Mesenchymal stem cell (in vitro differentiated cells and primary cell): Measurements from ENCODE around the gene CPT1A.

Experiments
- DNase-seq: peaks from one replicate; pipeline ENCODE4 v3.0.0-alpha.2; 2013
- H2AFZ ChIP-seq: one replicate; pipeline ENCODE4 v1.6.1; 2013; ENCODE audit warnings: low read depth, mild to moderate bottlenecking, control low read depth, inconsistent platforms, low read length, moderate library complexity
- H2AK5ac ChIP-seq: 2 replicates; pipeline ENCODE4 v1.6.1; 2013; ENCODE audit warnings: low read length, moderate library complexity, mild to moderate bottlenecking, inconsistent platforms; ENCODE audit not compliant: severe bottlenecking
- H2BK120ac ChIP-seq: one replicate; pipeline ENCODE4 v1.6.1; 2013; ENCODE audit warnings: low read depth, mild to moderate bottlenecking, inconsistent platforms, low read length, moderate library complexity
- H2BK12ac ChIP-seq, 2 experiments: one replicate each; pipeline ENCODE4 v1.6.1; 2013; ENCODE audit warnings: inconsistent platforms in 2 of 2, low read length in 2 of 2, mild to moderate bottlenecking in 2 of 2, moderate library complexity in 2 of 2, control low read depth in 1 of 2
- H2BK15ac ChIP-seq: one replicate; pipeline ENCODE4 v1.6.1; 2013; ENCODE audit warnings: mild to moderate bottlenecking, low read depth, inconsistent platforms; ENCODE audit not compliant: poor library complexity, severe bottlenecking
- H2BK5ac ChIP-seq: 2 replicates; pipeline ENCODE4 v1.6.1; 2013; ENCODE audit warnings: low read depth, mild to moderate bottlenecking, low read length, control low read depth, inconsistent platforms; ENCODE audit not compliant: poor library complexity, severe bottlenecking
- H3K14ac ChIP-seq, 2 experiments: one replicate each; pipeline ENCODE4 v1.6.1; 2013; ENCODE audit warnings: inconsistent platforms in 2 of 2, low read length in 2 of 2, control low read depth in 1 of 2, mild to moderate bottlenecking in 1 of 2, moderate library complexity in 1 of 2
- H3K18ac ChIP-seq, 2 experiments: one replicate each; pipeline ENCODE4 v1.6.1; 2013; ENCODE audit warnings: inconsistent platforms in 2 of 2, low read length in 2 of 2, control low read depth in 1 of 2, low read depth in 1 of 2, mild to moderate bottlenecking in 1 of 2
- H3K23ac ChIP-seq, 2 experiments: one replicate each; pipeline ENCODE4 v1.6.1; 2013; ENCODE audit warnings: inconsistent platforms in 2 of 2, low read length in 2 of 2, mild to moderate bottlenecking in 2 of 2, moderate library complexity in 2 of 2, control low read depth in 1 of 2
- H3K27ac ChIP-seq: 2 replicates; pipeline ENCODE4 v1.5.1; 2013; ENCODE audit warnings: mild to moderate bottlenecking, moderate library complexity, low read length, control low read depth, inconsistent platforms; ENCODE audit not compliant: poor library complexity, severe bottlenecking
- H3K27me3 ChIP-seq, 2 experiments: 2 replicates each; pipeline versions ENCODE4 v1.6.1 to v1.7.0; 2013; ENCODE audit warnings: low read length in 2 of 2, mild to moderate bottlenecking in 2 of 2, moderate library complexity in 2 of 2, control low read depth in 1 of 2, inconsistent platforms in 1 of 2; ENCODE audit not compliant: control insufficient read depth in 1 of 2, insufficient read depth in 1 of 2
- H3K36me3 ChIP-seq, 2 experiments: 2 replicates each; pipeline versions ENCODE4 v1.6.1 to v1.7.0; 2013; ENCODE audit warnings: low read length in 2 of 2, control low read depth in 1 of 2, inconsistent platforms in 1 of 2, low read depth in 1 of 2, mild to moderate bottlenecking in 1 of 2; ENCODE audit not compliant: insufficient read depth in 2 of 2, control insufficient read depth in 1 of 2
- H3K4ac ChIP-seq, 2 experiments: one replicate each; pipeline ENCODE4 v1.6.1; 2013; ENCODE audit warnings: inconsistent platforms in 2 of 2, low read length in 2 of 2, mild to moderate bottlenecking in 2 of 2, moderate library complexity in 2 of 2, control low read depth in 1 of 2, low read depth in 1 of 2
- H3K4me1 ChIP-seq: 2 replicates; pipeline ENCODE4 v1.6.1; 2013; ENCODE audit warnings: low read depth, low read length, control low read depth; ENCODE audit not compliant: control insufficient read depth, insufficient read depth
- H3K4me2 ChIP-seq: 2 replicates; pipeline ENCODE4 v1.6.1; 2013; ENCODE audit warnings: low read length, mild to moderate bottlenecking, inconsistent platforms; ENCODE audit not compliant: poor library complexity, severe bottlenecking
- H3K4me3 ChIP-seq, 2 experiments: 2 replicates each; pipeline versions ENCODE4 v1.5.1 to v1.7.0; 2013; ENCODE audit warnings: low read length in 2 of 2, mild to moderate bottlenecking in 2 of 2, control low read depth in 1 of 2, low read depth in 1 of 2; ENCODE audit not compliant: insufficient read depth in 1 of 2
- H3K79me1 ChIP-seq: replicated peaks from 2 replicates; pipeline ENCODE4 v1.6.1; 2013; ENCODE audit warnings: mild to moderate bottlenecking, control low read depth, low read length, inconsistent platforms; ENCODE audit not compliant: poor library complexity, severe bottlenecking
- H3K9ac ChIP-seq: 2 replicates; pipeline ENCODE4 v1.7.0; 2013; ENCODE audit warnings: mild to moderate bottlenecking, low read length, moderate library complexity
- H3K9me3 ChIP-seq: 2 replicates; pipeline ENCODE4 v1.7.0; 2013; ENCODE audit warnings: mild to moderate bottlenecking, low read length; ENCODE audit not compliant: control insufficient read depth
- H4K8ac ChIP-seq: one replicate; pipeline ENCODE4 v1.6.1; 2013; ENCODE audit warnings: inconsistent platforms, mild to moderate bottlenecking, low read length, moderate library complexity
- H4K91ac ChIP-seq: one replicate; pipeline ENCODE4 v1.6.1; 2013; ENCODE audit warnings: mild to moderate bottlenecking, low read length, inconsistent platforms
- WGBS: methylation state at CpG from one replicate; pipeline ENCODE4 v1.1.7; 2013; ENCODE audit warnings: mixed read lengths; 5-methylcytosine and 5-hydroxymethylcytosine counted together

The CPT1A gene

DNA sequence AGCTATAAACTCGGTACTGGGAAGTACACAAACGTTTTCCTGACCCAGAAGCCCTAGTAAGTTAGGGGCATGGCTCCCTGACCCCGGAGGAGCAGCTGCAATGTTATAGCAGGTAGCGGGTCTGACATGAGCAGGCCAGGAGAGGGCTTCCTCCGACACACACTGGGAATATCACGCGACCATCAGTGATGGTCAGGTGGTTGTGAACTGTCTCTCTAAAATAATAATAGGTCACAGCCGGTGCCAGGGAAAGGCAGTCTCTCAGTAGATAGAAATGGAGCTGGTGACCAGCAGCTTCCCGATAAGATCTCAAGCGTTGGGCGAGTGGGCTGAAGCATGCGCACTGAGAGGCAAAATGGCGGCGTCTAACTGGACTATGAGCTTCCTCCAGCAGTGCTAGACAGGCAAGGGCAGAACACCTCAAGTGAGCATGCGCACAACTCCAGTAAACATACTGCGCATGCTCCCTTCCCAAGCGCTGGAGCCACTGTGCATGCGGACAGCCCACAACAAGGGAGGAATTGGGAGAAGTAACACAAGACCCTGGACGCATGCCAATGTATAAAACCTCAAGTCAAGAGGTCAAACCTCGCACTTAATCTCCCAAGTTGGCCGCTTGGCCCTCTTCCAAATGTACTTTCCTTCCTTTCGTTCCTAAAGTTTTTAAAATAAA, 68.1 kb downstream of the CPT1A start:
- Histone ChIP-seq H2AK5ac (no peak overlapping the region), H3K27me3 (no peaks in the 10 kb centered on the region), H2BK120ac (no peak overlapping the region)

GRCh38 chr11:68772936-68773335, 68.8 kb downstream of the CPT1A start:
- no peak overlapping the region for H3K4ac ChIP-seq
- no peak for DNase-seq
- no peak overlapping the region for H2BK5ac ChIP-seq
- no peak overlapping the region for H4K91ac ChIP-seq
- H2BK15ac ChIP-seq = no peak overlapping the region
- H3K14ac ChIP-seq = no peak overlapping the region
- no peak overlapping the region for H3K23ac ChIP-seq
- H2AK5ac ChIP-seq = no peak overlapping the region
- no peaks in the 10 kb centered on the region for H3K4me1 ChIP-seq
- 97% methylated on average over 20 of the region's 20 CpGs for WGBS
- H3K4me2 ChIP-seq = no peak overlapping the region
- no peaks in the 10 kb centered on the region for H3K9me3 ChIP-seq
- H3K18ac ChIP-seq = no peak overlapping the region
- H3K9ac ChIP-seq = no peak overlapping the region
- H3K27ac ChIP-seq = no peak overlapping the region
- no peaks in the 10 kb centered on the region for H3K27me3 ChIP-seq
- peaks cover 59 to 88% of the 10 kb centered on the region in 2 experiments for H3K36me3 ChIP-seq
- H2AFZ ChIP-seq = no peak overlapping the region
- no peak overlapping the region for H2BK120ac ChIP-seq
- H3K4me3 ChIP-seq = no peak overlapping the region
- H4K8ac ChIP-seq = no peak overlapping the region
- no peak overlapping the region for H2BK12ac ChIP-seq
- H3K79me1 ChIP-seq = no peaks in the 10 kb centered on the region

More for the DNA sequence above, 68.1 kb downstream of the CPT1A start:
- Histone ChIP-seq H2BK12ac (no peak overlapping the region), H3K18ac (no peak overlapping the region), H3K4ac (no peak overlapping the region), H3K23ac (no peak overlapping the region), H3K14ac (no peak overlapping the region), H2BK5ac (no peak overlapping the region), H3K4me1 (no peaks in the 10 kb centered on the region), H3K9ac (no peak overlapping the region), H4K91ac (no peak overlapping the region), H3K4me3 (no peak overlapping the region), H4K8ac (no peak overlapping the region), H3K79me1 (no peaks in the 10 kb centered on the region), H3K9me3 (no peaks in the 10 kb centered on the region), H2AFZ (no peak overlapping the region), H3K36me3 (peaks cover 59 to 88% of the 10 kb centered on the region in 2 experiments), H3K27ac (no peak overlapping the region), H2BK15ac (no peak overlapping the region), H3K4me2 (no peak overlapping the region)
- 92% methylated on average over 22 of the region's 22 CpGs for WGBS
- no peak for DNase-seq

- H3K9me3 ChIP-seq = no peaks in the 10 kb centered on the region
- H3K4me2 ChIP-seq = no peak overlapping the region
- H2BK15ac ChIP-seq = no peak overlapping the region
- no peak overlapping the region for H4K8ac ChIP-seq
- no peak for DNase-seq
- no peaks in the 10 kb centered on the region for H3K79me1 ChIP-seq
- no peak overlapping the region for H3K18ac ChIP-seq
- no peaks in the 10 kb centered on the region for H3K4me1 ChIP-seq
- H3K9ac ChIP-seq = no peak overlapping the region
- H4K91ac ChIP-seq = peak overlapping the region; percentile 21
- H3K23ac ChIP-seq = no peak overlapping the region
- no peak overlapping the region for H2BK5ac ChIP-seq
- H2AFZ ChIP-seq = no peak overlapping the region
- no peaks in the 10 kb centered on the region for H3K27me3 ChIP-seq
- no peak overlapping the region for H2BK120ac ChIP-seq
- H2BK12ac ChIP-seq = no peak overlapping the region
- peaks cover 46 to 78% of the 10 kb centered on the region in 2 experiments for H3K36me3 ChIP-seq
- 95% methylated on average over 12 of the region's 12 CpGs for WGBS
- H3K4ac ChIP-seq = no peak overlapping the region
- no peak overlapping the region for H3K14ac ChIP-seq
- no peak overlapping the region for H3K4me3 ChIP-seq
- no peak overlapping the region for H2AK5ac ChIP-seq
- no peak overlapping the region for H3K27ac ChIP-seq
Observed at GRCh38 chr11:68770781-68771180, 70.9 kb downstream of the CPT1A start.

DNA sequence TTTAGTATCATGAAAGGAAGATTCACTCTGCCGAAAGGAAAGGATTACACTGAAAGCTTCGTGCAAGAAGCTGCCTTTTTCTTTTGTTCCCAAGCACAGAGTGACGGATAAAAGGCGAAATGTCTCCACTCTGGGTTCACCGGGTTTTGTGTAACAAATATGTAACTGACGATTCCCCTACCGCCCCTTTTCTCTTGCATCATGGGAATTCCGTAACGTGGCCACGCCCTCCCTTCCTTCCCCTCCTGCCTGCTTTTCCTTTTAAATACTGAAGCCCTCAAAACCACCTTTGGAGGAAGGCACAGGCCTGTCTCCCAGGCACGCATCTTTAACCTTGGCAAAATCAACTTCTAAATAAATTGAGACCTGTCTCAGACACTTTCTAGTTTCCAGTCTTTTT, 74.0 kb downstream of the CPT1A start:
- Histone ChIP-seq H2BK15ac (no peak overlapping the region), H3K4me2 (no peak overlapping the region), H2BK12ac (no peak overlapping the region), H3K14ac (no peak overlapping the region), H3K79me1 (no peaks in the 10 kb centered on the region), H4K91ac (no peak overlapping the region), H2BK120ac (no peak overlapping the region), H2AFZ (no peak overlapping the region), H3K4ac (no peak overlapping the region), H3K27me3 (no peaks in the 10 kb centered on the region), H3K9ac (no peak overlapping the region), H4K8ac (no peak overlapping the region), H3K18ac (no peak overlapping the region), H3K23ac (no peak overlapping the region), H3K36me3 (peaks cover 36 to 69% of the 10 kb centered on the region in 2 experiments), H2BK5ac (no peak overlapping the region), H3K4me3 (no peak overlapping the region), H2AK5ac (no peak overlapping the region), H3K27ac (no peak overlapping the region), H3K9me3 (no peaks in the 10 kb centered on the region), H3K4me1 (peaks cover 14% of the 10 kb centered on the region)
- DNase-seq = no peak
- 96% methylated on average over 10 of the region's 11 CpGs for WGBS
